ENCODE results near the gene RBM17. TPM values are rescaled to one million over a fixed set of nuclear protein-coding genes. Genes with fewer than 3 reads are reported as not detected.

The RBM17 gene
- total and polyA plus RNA-seq, 4 donors, result 65.5 to 103 (median 80.6) TPM

- Histone ChIP-seq H3K9me3 (ENCODE audit: control insufficient read depth in 4 of 4, insufficient read depth in 3 of 4, low read length in 3 of 4) (no peaks in the 10 kb centered on the region), H3K27ac (ENCODE audit: low read depth in 1 of 2, low read length in 1 of 2) (no peak overlapping the region), H3K27me3 (ENCODE audit: control insufficient read depth in 3 of 3, insufficient read depth in 3 of 3, low read length in 2 of 3) (peaks cover 0 to 4% (median 0%) of the 10 kb centered on the region in 3 donors), H3K36me3 (ENCODE audit: control insufficient read depth in 4 of 4, insufficient read depth in 4 of 4, low read length in 4 of 4) (no peaks in the 10 kb centered on the region), H3K9ac (ENCODE audit: insufficient read depth in 1 of 2, low read length in 2 of 2) (no peak overlapping the region), H3K4me3 (no peak overlapping the region), H3K4me1 (ENCODE audit: control insufficient read depth in 5 of 5, insufficient read depth in 5 of 5, low read length in 5 of 5) (peaks cover 0 to 5% (median 0%) of the 10 kb centered on the region in 5 donors)
- ATAC-seq (ENCODE audit: insufficient read depth, low FRiP score), result no peak
- 66 to 68% methylated on average over 9 of the region's 9 CpGs for WGBS, 2 donors
- no peak for TF ChIP-seq CTCF (IDR thresholded peaks at IDR 0.05; ENCODE audit: control extremely low read depth, extremely low read depth)
- DNase-seq, result no peak
Measured at GRCh38 chr10:6045878-6046772, 42.7 kb upstream of the RBM17 start.

- 83 to 90% methylated on average over 14 of the region's 14 CpGs for WGBS, 2 donors
Measured at GRCh38 chr10:6046773-6047611, 41.8 kb upstream of the RBM17 start.

GRCh38 chr10:6047847-6048246, 41.0 kb upstream of the RBM17 start:
- Histone ChIP-seq H3K27ac (ENCODE audit: low read depth in 1 of 2, low read length in 1 of 2) (no peak overlapping the region), H3K4me3 (no peak overlapping the region), H3K9ac (ENCODE audit: insufficient read depth in 1 of 2, low read length in 2 of 2) (no peak overlapping the region), H3K27me3 (ENCODE audit: control insufficient read depth in 3 of 3, insufficient read depth in 3 of 3, low read length in 2 of 3) (peaks cover 0 to 4% (median 0%) of the 10 kb centered on the region in 3 donors), H3K4me1 (ENCODE audit: control insufficient read depth in 5 of 5, insufficient read depth in 5 of 5, low read length in 5 of 5) (peaks cover 0 to 6% (median 0%) of the 10 kb centered on the region in 5 donors), H3K9me3 (ENCODE audit: control insufficient read depth in 4 of 4, insufficient read depth in 3 of 4, low read length in 3 of 4) (no peaks in the 10 kb centered on the region), H3K36me3 (ENCODE audit: control insufficient read depth in 4 of 4, insufficient read depth in 4 of 4, low read length in 4 of 4) (no peaks in the 10 kb centered on the region)
- no peak for ATAC-seq (ENCODE audit: insufficient read depth, low FRiP score)
- no peak for DNase-seq
- no peak for TF ChIP-seq CTCF (IDR thresholded peaks at IDR 0.05; ENCODE audit: control extremely low read depth, extremely low read depth)
- 91 to 93% methylated on average over 7 of the region's 7 CpGs for WGBS, 2 donors

More at GRCh38 chr10:6046773-6047611, 41.8 kb upstream of the RBM17 start:
- Histone ChIP-seq H3K27me3 (ENCODE audit: control insufficient read depth in 3 of 3, insufficient read depth in 3 of 3, low read length in 2 of 3) (peaks cover 0 to 4% (median 0%) of the 10 kb centered on the region in 3 donors), H3K4me1 (ENCODE audit: control insufficient read depth in 5 of 5, insufficient read depth in 5 of 5, low read length in 5 of 5) (peaks cover 0 to 6% (median 0%) of the 10 kb centered on the region in 5 donors), H3K9me3 (ENCODE audit: control insufficient read depth in 4 of 4, insufficient read depth in 3 of 4, low read length in 3 of 4) (no peaks in the 10 kb centered on the region), H3K4me3 (no peak overlapping the region), H3K36me3 (ENCODE audit: control insufficient read depth in 4 of 4, insufficient read depth in 4 of 4, low read length in 4 of 4) (no peaks in the 10 kb centered on the region), H3K9ac (ENCODE audit: insufficient read depth in 1 of 2, low read length in 2 of 2) (no peak overlapping the region), H3K27ac (ENCODE audit: low read depth in 1 of 2, low read length in 1 of 2) (no peak overlapping the region)
- DNase-seq, result no peak
- ATAC-seq (ENCODE audit: insufficient read depth, low FRiP score), result no peak
- TF ChIP-seq CTCF (IDR thresholded peaks at IDR 0.05; ENCODE audit: control extremely low read depth, extremely low read depth), result no peak
